HEK293 (cell line): ENCODE results near the gene PRCD.
A peak's percentile ranks its signal among the peaks of the same experiment; 100 is the strongest.

Experiments
- BCL11A ChIP-seq: fragments of 450-650 bp; formaldehyde crosslinking; IDR thresholded peaks from 2 replicates; pipeline ENCODE4 v1.5.1; 2016; ENCODE audit warnings: low read depth, missing biosample characterization, missing genetic modification characterization
- BCL11B ChIP-seq: fragments of 450-650 bp; formaldehyde crosslinking; IDR thresholded peaks from 2 replicates; pipeline ENCODE4 v1.5.1; 2016; ENCODE audit warnings: low read depth, missing biosample characterization, missing genetic modification characterization
- FEZF1 ChIP-seq: fragments of 450-650 bp; formaldehyde crosslinking; IDR thresholded peaks from 2 replicates; pipeline ENCODE4 v1.5.1; 2016; ENCODE audit warnings: missing biosample characterization, missing genetic modification characterization
- GLIS2 ChIP-seq: fragments of 450-650 bp; formaldehyde crosslinking; IDR thresholded peaks from 2 replicates; pipeline ENCODE4 v1.5.1; 2016; ENCODE audit warnings: missing biosample characterization, missing genetic modification characterization
- KLF17 ChIP-seq: fragments of 450-650 bp; formaldehyde crosslinking; IDR thresholded peaks from 2 replicates; pipeline ENCODE4 v1.5.1; 2016; ENCODE audit warnings: missing biosample characterization, missing genetic modification characterization
- PRDM10 ChIP-seq: fragments of 450-650 bp; formaldehyde crosslinking; IDR thresholded peaks from 2 replicates; pipeline ENCODE4 v1.5.1; 2016; ENCODE audit warnings: missing biosample characterization, missing genetic modification characterization
- PRDM4 ChIP-seq: fragments of 450-650 bp; formaldehyde crosslinking; IDR thresholded peaks from 2 replicates; pipeline ENCODE4 v1.5.1; 2017; ENCODE audit warnings: missing biosample characterization, missing genetic modification characterization
- SP3 ChIP-seq: fragments of 450-650 bp; formaldehyde crosslinking; IDR thresholded peaks from 2 replicates; pipeline ENCODE4 v1.5.1; 2016; ENCODE audit warnings: missing biosample characterization, missing genetic modification characterization
- TSHZ1 ChIP-seq: fragments of 450-650 bp; formaldehyde crosslinking; IDR thresholded peaks from 2 replicates; pipeline ENCODE4 v1.5.1; 2016; ENCODE audit warnings: missing biosample characterization, missing genetic modification characterization, borderline replicate concordance
- WT1 ChIP-seq: fragments of 450-650 bp; formaldehyde crosslinking; IDR thresholded peaks from 2 replicates; pipeline ENCODE4 v1.5.1; 2016; ENCODE audit warnings: missing biosample characterization, missing genetic modification characterization
- ZBTB17 ChIP-seq: fragments of 450-650 bp; formaldehyde crosslinking; IDR thresholded peaks from 2 replicates; pipeline ENCODE4 v1.5.1; 2016; ENCODE audit warnings: missing biosample characterization, missing genetic modification characterization
- ZFP69B ChIP-seq: fragments of 450-650 bp; formaldehyde crosslinking; IDR thresholded peaks from 2 replicates; pipeline ENCODE4 v1.5.1; 2016; ENCODE audit warnings: missing biosample characterization, missing genetic modification characterization
- ZNF280D ChIP-seq: fragments of 450-650 bp; formaldehyde crosslinking; IDR thresholded peaks from 2 replicates; pipeline ENCODE4 v1.5.1; 2016; ENCODE audit warnings: missing biosample characterization, missing genetic modification characterization
- ZNF391 ChIP-seq: fragments of 450-650 bp; formaldehyde crosslinking; IDR thresholded peaks from 2 replicates; pipeline ENCODE4 v1.5.1; 2016; ENCODE audit warnings: low read depth, missing biosample characterization, missing genetic modification characterization, borderline replicate concordance
- ZNF394 ChIP-seq: fragments of 450-650 bp; formaldehyde crosslinking; IDR thresholded peaks from 2 replicates; pipeline ENCODE4 v1.5.1; 2016; ENCODE audit warnings: missing biosample characterization, missing genetic modification characterization, mild to moderate bottlenecking, moderate library complexity, borderline replicate concordance
- ZNF513 ChIP-seq: fragments of 450-650 bp; IDR thresholded peaks from 2 replicates; pipeline ENCODE4 v1.5.1; 2018; ENCODE audit warnings: missing biosample characterization, missing genetic modification characterization
- ZNF561 ChIP-seq: fragments of 450-650 bp; IDR thresholded peaks from 2 replicates; pipeline ENCODE4 v1.5.1; 2018; ENCODE audit warnings: missing biosample characterization, missing genetic modification characterization, borderline replicate concordance
- ZNF580 ChIP-seq: fragments of 450-650 bp; formaldehyde crosslinking; IDR thresholded peaks from 2 replicates; pipeline ENCODE4 v1.5.1; 2016; ENCODE audit warnings: missing biosample characterization, missing genetic modification characterization
- ZNF629 ChIP-seq: fragments of 450-650 bp; formaldehyde crosslinking; IDR thresholded peaks from 2 replicates; pipeline ENCODE4 v1.5.1; 2017; ENCODE audit warnings: missing biosample characterization, missing genetic modification characterization
- ZNF692 ChIP-seq: fragments of 450-650 bp; formaldehyde crosslinking; IDR thresholded peaks from 2 replicates; pipeline ENCODE4 v1.5.1; 2016; ENCODE audit warnings: missing biosample characterization, missing genetic modification characterization

The PRCD gene

GRCh38 chr17:76564991-76565727 lies 25.3 kb downstream of the PRCD start (continued):
- TF ChIP-seq PRDM10 (tag by site-specific recombination) (peak; percentile 60), ZNF580 (tag by site-specific recombination) (peak; percentile 70), ZFP69B (tag by site-specific recombination) (peak; percentile 48; the same call in 1 of the 2 replicates), ZBTB17 (tag by site-specific recombination) (peak; percentile 59), TSHZ1 (tag by site-specific recombination) (peak; percentile 92), ZNF394 (peak; percentile 66; the same call in 1 of the 2 replicates), KLF17 (tag by site-specific recombination) (peak; percentile 97), SP3 (tag by site-specific recombination) (peak; percentile 57), ZNF513 (tag by site-specific recombination) (peak; percentile 78), ZNF629 (peak; percentile 99), ZNF280D (tag by site-specific recombination) (0 out of 2 replicates have a peak, but pooled peaks have one; percentile 19), ZNF692 (tag by site-specific recombination) (0 out of 2 replicates have a peak, but pooled peaks have one; percentile 25), PRDM4 (tag by site-specific recombination) (peak; percentile 95), ZNF561 (tag by site-specific recombination) (0 out of 2 replicates have a peak, but pooled peaks have one; percentile 25), ZNF391 (tag by site-specific recombination) (peak; percentile 20; the same call in 1 of the 2 replicates), BCL11B (peak; percentile 60), BCL11A (tag by site-specific recombination) (peak; percentile 74), FEZF1 (tag by site-specific recombination) (peak; percentile 68), GLIS2 (peak; percentile 72), WT1 (tag by site-specific recombination) (peak; percentile 58)
